ENCODE results near the gene RPS6KA2. TPM values are rescaled to one million over a fixed set of nuclear protein-coding genes. Genes with fewer than 3 reads are reported as not detected.
A peak's percentile ranks its signal among the peaks of the same experiment; 100 is the strongest.
"Not testable (repeated sequence)": the region's sequence is repeated elsewhere in the genome, so short reads cannot be mapped to it uniquely, and the experiment has no call there.

The RPS6KA2 gene
- polyA plus RNA-seq, 12 donors, result 19.6 to 30.3 (median 25.5) TPM; not detected in 1

- no peak for DNase-seq
These were observed 9.9 kb upstream of the RPS6KA2 start for GRCh38 chr6:166636934-166637333.

GRCh38 chr6:166636191-166636933 is 9.3 kb upstream of the RPS6KA2 start:
- DNase-seq, result no peak

DNA sequence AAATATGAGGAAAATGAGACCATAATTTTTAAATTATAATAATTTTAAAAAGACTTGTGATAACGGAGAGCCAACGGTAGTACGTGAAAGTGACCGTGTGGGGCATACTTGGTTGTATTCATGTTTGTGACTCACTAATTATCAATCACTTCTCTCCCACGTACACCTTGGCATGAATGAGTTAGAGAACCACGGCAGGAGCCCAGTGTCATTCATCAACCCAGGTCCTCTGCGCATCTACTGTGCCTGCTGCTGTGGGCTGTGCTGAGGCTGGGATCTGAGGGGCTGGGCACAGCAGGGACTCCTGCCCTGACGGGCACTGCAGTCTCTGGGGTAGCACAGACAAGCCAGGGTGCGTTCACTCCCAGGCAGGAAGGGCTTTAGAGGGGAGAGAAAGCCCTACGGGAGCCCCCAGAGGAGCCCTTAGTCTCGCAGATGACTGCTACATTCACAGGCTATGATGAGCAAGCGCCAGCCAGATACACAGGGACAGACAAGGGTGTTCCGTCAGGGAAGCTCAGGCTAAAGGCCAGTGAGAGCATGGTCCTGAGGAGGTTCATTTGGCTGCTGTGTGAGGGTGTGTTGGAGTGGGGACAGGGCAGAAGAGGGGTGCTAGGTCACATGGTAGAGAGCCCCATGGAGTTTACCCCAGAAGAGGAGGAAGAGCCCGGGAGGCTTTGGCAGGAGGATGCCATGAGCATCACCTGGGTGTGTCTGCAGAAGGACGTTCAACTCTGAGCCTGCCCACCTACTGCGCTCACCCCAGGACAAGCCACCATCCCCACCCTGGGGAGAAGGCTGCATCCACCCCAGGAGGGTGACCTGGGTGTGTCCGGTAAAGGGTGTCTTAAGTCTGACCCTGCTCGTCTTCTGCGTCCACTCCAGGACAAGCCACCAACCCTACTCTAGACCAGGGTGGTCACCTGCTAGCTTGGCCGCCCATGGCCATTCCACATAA is 8.2 kb upstream of the RPS6KA2 start:
- DNase-seq, result no peak

- not testable (repeated sequence) for DNase-seq
These were observed 7.5 kb upstream of the RPS6KA2 start for GRCh38 chr6:166634581-166634980.

DNA sequence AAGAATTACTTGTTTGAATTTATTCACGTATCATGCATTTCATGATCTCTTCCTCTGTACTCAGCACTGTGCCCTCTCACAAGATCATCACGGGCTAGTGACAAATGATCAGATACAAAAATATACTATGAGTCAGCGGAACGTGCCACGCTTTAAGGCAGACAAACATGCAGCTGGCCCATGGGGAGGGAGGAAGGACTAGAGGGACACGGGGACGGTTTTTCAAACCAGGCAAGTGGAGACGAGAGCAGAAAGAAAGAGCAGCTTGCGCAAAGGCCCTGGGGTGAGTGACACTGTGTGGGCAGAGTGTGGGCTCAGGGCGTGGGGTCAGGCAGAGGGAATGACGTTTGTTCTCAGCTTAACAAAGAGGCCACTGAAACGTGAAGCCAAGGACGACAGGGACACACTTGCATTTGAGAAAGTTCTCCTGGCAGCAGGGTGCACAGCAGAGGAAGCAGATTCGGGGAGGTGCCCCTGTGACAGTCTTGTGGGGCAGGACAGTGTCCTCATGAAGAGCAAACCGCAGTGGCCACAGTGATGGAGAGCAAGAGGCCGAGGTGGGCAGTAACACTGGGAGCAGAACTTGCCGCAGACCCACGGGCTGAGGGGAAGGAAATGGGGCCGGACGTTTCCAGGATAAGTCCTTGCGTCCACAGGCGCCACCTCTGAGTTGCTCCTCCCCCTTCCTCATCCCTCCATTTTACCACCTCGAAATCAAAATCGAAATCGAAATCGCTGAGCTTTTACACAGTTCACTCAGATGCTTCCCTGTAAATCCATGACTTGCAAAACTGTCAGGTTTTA is 6.9 kb upstream of the RPS6KA2 start:
- DNase-seq, result no peak

DNA sequence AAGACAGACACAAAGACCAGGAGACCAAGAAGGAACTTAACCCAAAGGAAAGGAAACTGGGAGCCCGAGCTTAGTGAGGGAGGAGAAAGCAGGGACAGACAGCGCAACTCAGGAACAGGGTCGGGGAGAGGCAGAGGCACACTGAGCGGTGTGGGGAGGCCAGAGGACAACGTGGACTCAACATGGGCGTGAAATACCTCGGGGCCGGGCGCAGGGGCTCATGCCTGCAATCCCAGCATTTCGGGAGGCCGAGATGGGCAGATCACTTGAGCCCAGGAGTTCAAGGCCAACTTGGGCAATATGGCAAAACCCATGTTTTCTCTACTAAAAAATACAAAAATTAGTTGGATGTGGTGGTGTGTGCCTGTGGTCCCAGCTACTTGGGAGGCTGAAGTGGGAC is 5.7 kb upstream of the RPS6KA2 start:
- no peak for DNase-seq

GRCh38 chr6:166630462-166630861 is 3.4 kb upstream of the RPS6KA2 start:
- DNase-seq, result no peak

DNA sequence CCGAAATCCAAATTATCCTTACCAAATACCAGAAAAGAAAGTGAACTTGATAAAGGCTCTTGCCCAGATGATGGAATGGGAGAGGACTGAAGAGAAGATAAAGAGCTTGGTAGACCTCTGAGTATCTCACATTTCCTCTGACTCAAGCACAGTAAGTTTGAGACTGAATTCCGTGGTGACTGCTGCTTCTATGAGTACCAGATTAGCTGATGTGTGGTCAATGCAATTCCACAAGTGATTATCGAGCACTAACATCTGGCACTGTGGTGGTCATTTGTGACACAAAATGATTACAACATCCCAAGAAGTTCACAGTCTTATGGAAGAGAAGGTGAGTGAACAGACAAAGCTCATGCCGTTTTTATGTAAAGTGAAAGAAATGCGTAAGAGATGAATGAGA is 2.6 kb upstream of the RPS6KA2 start:
- no peak for DNase-seq

GRCh38 chr6:166627875-166628801 is 1.1 kb upstream of the RPS6KA2 start:
- peak; percentile 32 for DNase-seq

GRCh38 chr6:166626177-166627032 is 646 bp downstream of the RPS6KA2 start:
- no peak for DNase-seq

DNA sequence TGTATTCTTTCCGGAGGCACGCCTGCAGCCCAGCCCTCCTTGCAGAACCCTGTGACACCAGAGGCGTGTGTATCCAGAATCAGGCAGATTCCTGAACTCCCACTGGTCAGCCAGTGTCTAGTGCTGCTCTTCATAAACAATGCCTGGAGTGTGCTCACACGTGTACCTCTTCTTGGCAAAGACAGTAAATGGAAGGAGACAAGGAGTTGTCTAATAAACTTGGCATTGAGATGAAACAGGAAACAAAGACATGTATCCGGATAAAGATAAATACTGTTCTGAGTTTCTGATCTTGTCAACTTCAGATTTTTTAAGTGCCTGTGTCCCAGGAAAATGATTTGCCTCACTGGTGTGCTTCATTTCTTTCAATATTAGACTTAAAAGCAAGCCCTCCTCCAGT is 1.7 kb downstream of the RPS6KA2 start:
- DNase-seq, result no peak

DNA sequence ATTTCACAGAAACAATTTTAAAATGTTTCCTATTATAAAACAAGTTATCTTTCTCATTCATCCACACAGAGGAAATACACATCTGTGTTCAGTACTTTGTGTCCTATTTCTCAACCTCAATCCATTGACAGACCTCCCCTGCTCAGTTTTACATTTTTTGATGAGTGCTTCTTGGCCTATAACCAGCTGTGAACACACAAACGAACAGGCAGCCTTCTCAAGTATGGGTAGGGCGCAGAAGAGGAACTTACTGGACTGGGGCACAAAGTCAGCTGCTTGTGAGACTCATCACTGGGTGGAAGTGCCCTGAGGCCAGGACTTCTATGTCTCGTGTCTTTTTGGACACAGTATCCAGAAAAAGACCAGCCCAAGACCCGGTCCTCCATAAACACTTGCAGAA is 2.8 kb downstream of the RPS6KA2 start:
- no peak for DNase-seq

- no peak for DNase-seq
These were observed 3.7 kb downstream of the RPS6KA2 start for GRCh38 chr6:166623318-166623717.

DNA sequence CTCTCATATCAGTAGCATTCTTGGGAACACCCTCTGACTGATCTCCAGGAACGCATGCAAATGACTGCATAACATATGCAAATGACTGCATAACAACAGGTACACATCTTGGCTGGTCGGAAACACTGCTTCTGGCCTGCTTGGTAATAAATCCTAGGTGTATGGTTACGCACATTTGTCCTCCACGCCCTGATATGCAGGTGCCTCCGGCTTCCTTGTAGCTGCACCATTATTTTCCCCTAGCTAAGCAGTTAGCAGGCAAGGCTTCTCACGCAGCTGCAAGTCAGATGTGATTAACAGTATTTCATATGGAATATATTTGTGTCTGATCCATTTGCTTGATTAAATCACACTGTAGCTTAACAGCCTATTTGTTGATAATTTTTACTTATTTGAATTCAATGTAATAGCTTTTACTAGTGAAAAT is 5.9 kb downstream of the RPS6KA2 start:
- no peak for DNase-seq

- DNase-seq, result no peak
These were observed 6.5 kb downstream of the RPS6KA2 start for GRCh38 chr6:166620478-166621113.

DNA sequence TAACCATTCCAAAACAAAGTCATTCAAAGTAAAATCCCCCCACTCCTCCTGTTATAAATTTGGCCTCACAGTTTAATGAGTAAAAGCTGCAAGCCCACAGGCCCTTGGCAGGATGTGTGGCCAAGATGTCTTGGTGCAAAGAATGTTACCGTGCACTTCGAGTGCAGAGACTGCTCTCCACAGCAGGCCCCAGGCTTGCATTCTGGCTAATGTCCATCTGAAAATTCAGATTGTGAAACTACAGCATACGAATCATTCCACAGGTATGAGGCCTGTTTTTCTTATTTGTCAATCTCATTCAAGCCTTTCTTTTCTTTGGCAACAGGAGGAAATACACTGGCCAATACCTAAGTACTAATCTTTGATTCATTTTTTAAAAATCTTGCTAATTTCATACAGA is 7.1 kb downstream of the RPS6KA2 start:
- peak; percentile 67 for DNase-seq

- DNase-seq, result no peak
These were observed 7.9 kb downstream of the RPS6KA2 start for GRCh38 chr6:166618866-166619761.

DNA sequence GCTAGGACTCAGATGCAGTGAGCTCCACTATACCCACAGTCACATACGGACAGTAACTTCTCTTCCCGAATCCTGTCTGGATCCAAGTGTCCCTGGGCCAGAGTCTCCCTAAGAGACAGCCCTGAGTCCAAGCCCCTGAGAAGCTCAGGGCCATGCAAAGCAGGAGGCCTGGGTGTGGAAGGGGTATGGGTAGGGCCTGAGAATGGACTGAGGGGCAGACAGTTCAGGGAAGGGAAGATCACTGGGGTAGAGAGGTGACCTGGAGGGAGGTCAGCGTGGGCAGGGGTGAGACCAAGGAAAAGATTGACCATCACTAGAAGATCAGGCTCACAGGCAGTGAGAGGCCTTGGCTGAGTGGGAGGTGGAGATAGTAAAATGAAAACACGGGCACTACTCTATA is 8.8 kb downstream of the RPS6KA2 start:
- DNase-seq, result no peak
